HG02571 (cell line): ENCODE data around the gene FGFBP1.

Source experiments
- ATAC-seq: cut with Tn5 transposase; IDR thresholded peaks from one replicate; pipeline ENCODE4 v1.9.1; 2021; ENCODE audit warnings: mild to moderate bottlenecking, moderate library complexity; ENCODE audit not compliant: unreplicated experiment

FGFBP1 gene

DNA sequence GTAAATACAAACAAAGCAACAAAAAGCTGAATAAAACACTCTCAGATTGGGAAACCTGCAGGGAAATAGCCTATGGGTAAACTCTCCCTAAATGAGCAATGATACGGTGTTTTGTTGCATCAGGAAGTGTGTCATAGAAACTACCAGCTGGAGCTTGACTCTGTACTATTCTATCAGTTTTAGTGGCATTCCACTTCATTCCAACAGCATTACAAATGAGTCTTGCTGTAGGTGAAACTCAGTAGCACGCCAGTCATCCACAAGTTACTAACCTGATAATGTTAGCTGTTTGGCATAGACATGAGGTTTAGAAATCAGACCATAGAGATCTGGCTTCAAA is 24.9 kb downstream of the FGFBP1 start:
- no peak for ATAC-seq

GRCh38 chr4:15912961-15913630 is 25.4 kb downstream of the FGFBP1 start:
- no peak for ATAC-seq

GRCh38 chr4:15912236-15912635 is 26.3 kb downstream of the FGFBP1 start:
- ATAC-seq = no peak

- ATAC-seq = no peak
Measured at GRCh38 chr4:15910155-15910940, 28.2 kb downstream of the FGFBP1 start.

DNA sequence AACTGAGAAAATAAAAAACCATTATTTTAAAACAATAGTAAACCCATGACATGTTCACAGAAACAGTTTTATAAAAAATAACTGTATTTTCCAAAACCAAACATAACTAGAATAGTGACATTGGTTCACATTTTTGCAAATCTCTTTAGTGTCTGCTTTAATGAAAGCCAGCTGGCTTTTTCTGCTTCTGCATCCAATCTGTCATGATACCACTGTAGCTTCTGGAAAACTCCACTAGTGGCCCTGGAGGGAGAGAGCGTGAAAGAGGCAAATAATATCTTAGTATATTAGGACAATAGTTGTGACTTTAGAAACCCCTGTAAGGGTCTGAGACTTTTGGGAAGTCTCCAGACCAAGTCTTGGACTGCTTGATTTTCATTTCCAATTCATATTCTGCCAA is 31.1 kb downstream of the FGFBP1 start:
- no peak for ATAC-seq

GRCh38 chr4:15906020-15906443 is 32.5 kb downstream of the FGFBP1 start:
- no peak for ATAC-seq

DNA sequence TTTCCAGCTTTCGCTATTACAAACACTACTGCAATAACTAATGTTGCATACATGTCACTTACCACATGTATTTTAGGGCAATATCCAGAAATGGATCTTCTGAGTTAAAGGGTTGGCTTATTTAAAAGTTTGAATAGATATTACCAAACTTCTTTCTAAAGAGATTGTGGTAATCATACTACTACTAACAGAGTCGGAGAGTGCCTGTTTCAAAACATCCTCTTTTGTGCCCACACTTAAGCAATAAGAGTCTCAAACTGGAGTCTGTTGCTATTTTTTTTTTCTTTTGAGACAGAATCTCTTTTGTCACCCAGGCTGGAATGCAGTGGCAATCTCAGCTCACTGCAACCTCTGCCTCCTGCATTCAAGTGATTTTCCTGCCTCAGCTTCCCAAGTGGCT is 35.8 kb downstream of the FGFBP1 start:
- no peak for ATAC-seq

- ATAC-seq = no peak
Measured at GRCh38 chr4:15901998-15902397, 36.5 kb downstream of the FGFBP1 start.

DNA sequence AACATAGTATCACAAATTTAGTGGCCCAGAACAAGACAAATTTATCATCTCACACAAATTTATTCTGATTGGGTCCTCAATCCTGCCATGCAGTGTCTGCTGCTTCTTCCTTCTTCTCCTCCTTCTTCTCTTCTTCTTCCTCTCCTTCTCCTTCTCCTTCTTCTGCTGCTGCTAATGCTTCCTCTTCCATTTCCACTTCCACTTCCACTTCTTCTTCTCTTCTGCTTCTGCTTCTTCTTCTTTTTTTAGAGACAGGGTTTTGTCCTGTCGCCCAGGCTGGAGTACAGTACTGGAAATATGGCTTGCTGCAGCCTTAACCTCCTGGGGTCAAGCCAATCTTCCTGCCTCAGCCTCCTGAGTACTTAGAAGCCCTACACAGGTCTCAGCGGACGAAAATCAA is 37.5 kb downstream of the FGFBP1 start:
- ATAC-seq = no peak

DNA sequence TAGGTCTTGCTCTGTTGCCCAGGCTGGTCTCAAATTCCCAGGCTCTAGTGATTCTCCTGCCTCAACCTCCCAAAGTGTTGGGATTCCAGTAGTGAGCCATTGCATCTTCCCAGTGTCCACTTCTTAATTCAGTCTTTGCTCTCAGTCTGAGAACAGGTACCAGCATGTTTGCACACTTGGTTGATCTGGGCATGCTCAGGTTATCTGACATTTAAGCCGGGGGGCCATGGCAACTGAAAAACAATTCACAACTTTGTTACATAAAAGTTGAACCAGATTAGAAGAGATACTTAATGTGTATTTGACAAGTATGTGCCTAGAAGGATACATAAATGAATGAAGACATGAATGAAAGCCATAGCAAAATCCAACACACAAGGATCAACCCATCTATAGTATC is 39.0 kb downstream of the FGFBP1 start:
- ATAC-seq = no peak

DNA sequence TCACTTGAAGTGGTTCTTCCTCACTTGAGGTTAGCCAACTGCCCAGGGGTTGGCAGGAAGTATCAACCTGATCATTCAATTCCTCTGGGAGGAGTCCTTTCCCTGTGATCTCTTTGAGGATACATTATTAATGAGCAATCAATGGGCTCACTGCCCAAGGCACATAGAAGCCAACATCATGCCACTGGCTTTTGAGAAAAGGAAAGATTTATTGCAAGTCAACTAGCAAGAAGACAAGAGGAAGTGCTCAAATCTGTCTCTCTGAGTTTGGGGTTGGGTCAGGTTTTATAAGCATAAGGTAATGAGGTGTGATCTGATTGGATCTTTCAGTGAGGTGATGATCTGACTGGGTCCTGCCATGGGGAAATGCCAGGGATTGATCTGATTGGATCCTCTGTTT is 39.6 kb downstream of the FGFBP1 start:
- no peak for ATAC-seq

DNA sequence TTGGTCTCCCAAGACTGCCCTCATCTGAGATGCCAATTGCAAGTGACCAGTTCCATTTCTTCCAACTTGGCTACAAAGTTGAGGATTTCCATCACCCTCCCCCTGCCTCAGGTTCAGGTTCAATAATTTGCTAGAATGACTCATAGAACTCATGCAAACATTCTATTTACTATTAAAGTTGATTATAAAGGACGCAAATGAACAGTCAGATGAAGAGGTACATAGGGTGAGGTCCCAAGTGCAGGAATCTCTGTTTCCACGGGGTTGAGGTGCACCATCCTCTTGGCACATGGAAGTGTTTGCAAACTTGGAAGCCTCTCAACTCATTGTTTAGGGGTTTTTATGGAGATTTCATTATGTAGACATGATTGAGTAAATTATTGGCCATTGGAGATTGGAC is 41.0 kb downstream of the FGFBP1 start:
- ATAC-seq = no peak

DNA sequence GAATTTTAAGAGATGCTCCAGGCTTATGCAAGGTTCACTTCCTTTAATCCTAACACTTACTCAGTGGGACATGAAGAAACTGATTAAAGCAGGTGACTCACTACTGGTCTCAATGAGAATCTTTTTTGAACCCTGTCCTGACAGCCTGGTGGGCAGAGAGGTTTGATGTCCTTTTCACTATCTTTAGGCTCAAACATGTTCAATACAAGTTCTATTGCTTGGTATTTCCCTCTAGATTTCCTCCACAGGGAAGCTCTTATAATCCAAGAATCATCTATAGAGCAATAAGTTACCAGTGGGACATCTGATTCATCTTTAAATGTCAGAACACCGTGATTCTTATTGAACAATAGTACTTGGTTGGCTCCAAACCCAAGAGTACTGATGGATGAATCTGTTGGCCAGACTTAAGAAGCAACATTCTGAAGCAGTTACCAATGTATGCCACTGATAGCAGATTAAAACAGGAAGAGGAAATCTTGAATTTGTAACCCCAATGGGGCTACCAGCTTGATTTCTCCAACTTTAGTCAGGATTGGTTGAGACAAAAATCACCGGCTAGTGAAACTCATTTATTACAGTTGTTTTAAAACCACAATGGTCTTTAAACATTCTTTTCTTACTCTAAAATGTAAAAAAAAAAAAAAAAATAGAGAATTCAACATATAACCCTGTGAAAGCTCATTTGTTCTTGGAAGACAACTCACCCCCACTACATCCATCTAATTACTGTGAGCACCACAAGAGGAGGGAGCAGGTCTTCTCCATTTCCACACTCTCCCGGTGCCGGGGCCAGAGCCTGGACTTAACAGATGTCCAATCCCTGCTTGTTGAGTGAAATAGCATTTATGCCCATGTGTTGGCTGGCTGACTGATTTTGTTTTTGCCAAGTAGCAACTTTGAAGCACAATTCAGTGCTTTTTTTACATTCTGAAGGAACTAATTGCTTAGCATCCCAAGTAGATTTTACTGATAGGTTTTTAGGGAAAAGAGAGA is 43.3 kb downstream of the FGFBP1 start:
- ATAC-seq = no peak

GRCh38 chr4:15894393-15894792 is 44.1 kb downstream of the FGFBP1 start:
- ATAC-seq = no peak

DNA sequence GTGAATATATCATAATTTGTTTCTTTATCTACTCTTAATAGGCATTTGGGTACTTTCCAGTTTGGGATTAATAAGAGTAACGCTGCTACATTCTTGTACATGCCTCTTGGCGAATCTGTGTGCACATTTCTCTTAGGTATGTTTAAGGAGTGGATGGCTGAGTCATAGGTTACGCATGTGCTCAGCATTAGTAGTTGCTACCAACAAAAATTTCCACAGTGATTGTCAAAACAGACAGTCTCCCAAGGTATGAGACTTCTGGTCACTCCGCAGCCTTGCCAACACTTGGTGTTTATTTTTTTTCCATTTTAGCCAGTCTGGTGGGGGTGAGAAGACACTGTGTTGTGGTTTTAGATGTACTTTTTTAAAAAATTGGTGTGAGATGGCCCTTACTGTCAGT is 44.6 kb downstream of the FGFBP1 start:
- no peak for ATAC-seq

- ATAC-seq = no peak
Measured at GRCh38 chr4:15891312-15891711, 47.2 kb downstream of the FGFBP1 start.

DNA sequence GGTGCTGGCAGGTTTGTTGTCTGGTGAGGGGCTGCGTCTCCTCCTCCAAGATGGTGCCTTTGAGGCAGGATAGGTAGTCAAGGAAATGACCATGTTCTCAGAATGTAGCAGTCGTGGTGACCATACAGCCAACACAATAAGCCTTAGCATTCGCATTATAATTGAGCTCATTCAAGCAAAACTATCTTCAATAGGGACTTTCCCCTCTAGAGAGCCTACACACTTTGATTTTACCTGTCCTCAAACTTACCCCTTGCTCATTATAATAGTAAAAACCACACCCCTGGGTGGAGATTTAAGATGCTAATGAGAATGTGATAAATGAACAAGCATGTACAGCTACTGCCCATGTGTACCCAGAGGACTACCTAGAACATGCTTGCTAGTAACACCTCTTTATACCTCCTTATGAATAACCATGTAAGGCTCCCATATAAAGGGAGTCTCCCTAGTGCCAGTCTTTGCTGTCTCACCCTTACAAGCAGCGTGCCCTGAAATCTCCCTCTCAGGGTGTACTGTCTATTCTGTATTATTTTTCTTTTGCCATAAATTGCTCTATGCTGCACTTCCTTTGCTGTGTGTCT is 48.2 kb downstream of the FGFBP1 start:
- no peak for ATAC-seq

- no peak for ATAC-seq
Measured at GRCh38 chr4:15888515-15888914, 50.0 kb downstream of the FGFBP1 start.
